ENCODE results near the gene FRS3. TPM values are rescaled to one million over a fixed set of nuclear protein-coding genes. Genes with fewer than 3 reads are reported as not detected.

FRS3 gene
- total and polyA plus RNA-seq, 2 of the 8 experiments (the other 6 are each of a cell fraction or from before 2014, with no cell fraction given) = 3.4 to 4.4 TPM

- Histone ChIP-seq H3K23ac (ENCODE audit: insufficient read length) (no peak within 1 kb of the TSS), H3K18ac (ENCODE audit: extremely low read depth, low read length) (no peak within 1 kb of the TSS; the same call in 1 of the 2 replicates), H4K8ac (ENCODE audit: extremely low read depth, insufficient read depth, low read length) (no peak within 1 kb of the TSS), H3K27me3 (replicated peaks in 1 of 4; ENCODE audit: control insufficient read depth in 3 of 4, extremely low read depth in 1 of 4, insufficient read depth in 3 of 4, low read length in 3 of 4) (peaks cover 0 to 8% (median 5%) of the 10 kb centered on the region in 4 experiments; a peak in 3 of 7 replicates), H3K9me3 (ENCODE audit: insufficient read depth in 2 of 2, low read depth in 1 of 2, low read length in 1 of 2) (no peaks in the 10 kb centered on the region), H4K91ac (replicated peaks; ENCODE audit: insufficient read length, low read length) (no peak within 1 kb of the TSS), H4K20me1 (replicated peaks in 1 of 2; ENCODE audit: control insufficient read depth in 1 of 2, insufficient read depth in 2 of 2, low read length in 2 of 2) (peaks cover 0 to 2% of the 10 kb centered on the region in 2 experiments), H3K9ac (replicated peaks in 1 of 4; ENCODE audit: extremely low read depth in 1 of 4, low read depth in 3 of 4, low read length in 3 of 4) (no peak within 1 kb of the TSS), H3K79me1 (ENCODE audit: low read depth, low read length) (no peaks in the 10 kb centered on the region), H3K4me2 (ENCODE audit: insufficient read depth in 1 of 2, low read depth in 2 of 2, low read length in 2 of 2) (peak within 1 kb of the TSS; percentile 71 to 93), H2AFZ (ENCODE audit: low read length) (peak within 1 kb of the TSS; percentile 54; the same call in 1 of the 2 replicates), H3K14ac (ENCODE audit: insufficient read length) (no peak within 1 kb of the TSS), H2AK5ac (ENCODE audit: low read depth, low read length) (no peak within 1 kb of the TSS), H3K79me2 (ENCODE audit: control insufficient read depth in 1 of 2, insufficient read depth in 2 of 2, low read length in 2 of 2) (no peaks in the 10 kb centered on the region), H3K27ac (ENCODE audit: low read depth, low read length) (no peak within 1 kb of the TSS), H2BK20ac (ENCODE audit: low read length) (no peak within 1 kb of the TSS), H3K56ac (replicated peaks; ENCODE audit: insufficient read length, low read depth, low read length) (no peak within 1 kb of the TSS), H4K5ac (ENCODE audit: insufficient read length, low read depth, low read length) (no peak within 1 kb of the TSS), H2BK5ac (ENCODE audit: low read depth, low read length) (no peak within 1 kb of the TSS), H3K4ac (replicated peaks; ENCODE audit: insufficient read length, low read depth, low read length) (no peak within 1 kb of the TSS), H2BK15ac (ENCODE audit: low read length) (no peak within 1 kb of the TSS), H3K36me3 (ENCODE audit: control insufficient read depth in 2 of 4, insufficient read depth in 4 of 4, low read length in 3 of 4) (no peaks in the 10 kb centered on the region), H3K4me1 (replicated peaks in 1 of 4; ENCODE audit: control insufficient read depth in 3 of 4, insufficient read depth in 4 of 4, low read length in 3 of 4) (peaks cover 3 to 27% (median 14%) of the 10 kb centered on the region in 4 experiments), H2BK120ac (replicated peaks; ENCODE audit: low read depth, low read length) (no peak within 1 kb of the TSS), H2BK12ac (ENCODE audit: low read depth, low read length) (no peak within 1 kb of the TSS), H3K23me2 (ENCODE audit: low read depth, low read length) (peaks cover 9% of the 10 kb centered on the region; the same call in 1 of the 2 replicates), H3K4me3 (ENCODE audit: extremely low read depth in 1 of 4, insufficient read depth in 2 of 4, low read depth in 3 of 4, low read length in 4 of 4) (peak within 1 kb of the TSS; percentile 36 to 74 (median 54))
- FAIRE-seq (peak; percentile 42), DNase-seq (ENCODE audit: low read depth in 1 of 2, low spot score in 2 of 2) (peak in 1 of 2 experiments; percentile 98)
- WGBS, 2 experiments (ENCODE audit: extremely low coverage in 1 of 2, insufficient coverage in 1 of 2, insufficient read length in 1 of 2, insufficient replicate concordance in 2 of 2, low coverage in 1 of 2, low lambda C conversion rate in 2 of 2, missing lambda C conversion rate in 1 of 2) = 9% methylated on average over 44 of the region's 50 CpGs; no CpG with 5 or more reads in 1 of the 2 experiments
- CTCF ChIA-PET (ENCODE audit: partially characterized antibody) = interaction anchor here (0.6 to 5.3 kb wide), 16 partner anchors 10 to 133 kb away, joined by 3 to 37 read pairs (median 6); partner anchors contain the start of gene TOMM6
- POLR2A ChIA-PET (ENCODE audit: partially characterized antibody) = no interaction called here
- TF ChIP-seq CTCF (IDR thresholded peaks at IDR 0.05; ENCODE audit: control extremely low read depth in 1 of 3, insufficient read depth in 1 of 3, low read depth in 1 of 3, low read length in 3 of 3) (peak in 2 of 3 experiments; percentile 89 to 92; a peak in 3 of 4 replicates), TEAD4 (IDR thresholded peaks at IDR 0.05; ENCODE audit: low read depth, low read length) (0 out of 2 replicates have a peak, but pooled peaks have one; percentile 31), RAD21 (IDR thresholded peaks at IDR 0.05 in 1 of 2, conservative IDR thresholded peaks at IDR 0.05 in 1 of 2; ENCODE audit: low read depth in 2 of 2, low read length in 2 of 2) (peak; percentile 36 to 67), CREB1 (IDR thresholded peaks at IDR 0.05) (peak; percentile 79), BACH1 (IDR thresholded peaks at IDR 0.05; ENCODE audit: low read length) (peak; percentile 54; the same call in 1 of the 2 replicates), SIN3A (conservative IDR thresholded peaks at IDR 0.05 in 1 of 2, IDR thresholded peaks at IDR 0.05 in 1 of 2; ENCODE audit: low read depth in 1 of 2, low read length in 2 of 2) (peak; percentile 88 to 94; a peak in 3 of 4 replicates)
- TF ChIP-seq, protein P1, sequence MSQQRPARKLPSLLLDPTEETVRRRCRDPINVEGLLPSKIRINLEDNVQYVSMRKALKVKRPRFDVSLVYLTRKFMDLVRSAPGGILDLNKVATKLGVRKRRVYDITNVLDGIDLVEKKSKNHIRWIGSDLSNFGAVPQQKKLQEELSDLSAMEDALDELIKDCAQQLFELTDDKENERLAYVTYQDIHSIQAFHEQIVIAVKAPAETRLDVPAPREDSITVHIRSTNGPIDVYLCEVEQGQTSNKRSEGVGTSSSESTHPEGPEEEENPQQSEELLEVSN (IDR thresholded peaks at IDR 0.05) = 0 out of 2 replicates have a peak, but pooled peaks have one; percentile 4
These were observed 44.1 kb downstream of the FRS3 start, which contains the start of gene TFEB for GRCh38 chr6:41735427-41736185. Gene TFEB, minus strand, starts transcription at chr6:41735608. Its CDS starts 44,395 bp downstream, at chr6:41691213.
